Type B pancreatic cell (in vitro differentiated cells): ENCODE data around the gene IFNGR2. TPM values are rescaled to one million over a fixed set of nuclear protein-coding genes. Genes with fewer than 3 reads are reported as not detected.

Experiments used
- DNase-seq: peaks from one replicate; pipeline ENCODE4 v3.0.0; 2021; ENCODE audit warnings: mixed read lengths; ENCODE audit not compliant: unreplicated experiment; ENCODE audit errors: extremely low spot score
- H3K27ac Mint-ChIP-seq: 2 replicates; pipeline ENCODE4 v1.8.0; 2021; ENCODE audit warnings: mild to moderate bottlenecking, mixed read lengths
- H3K27me3 Mint-ChIP-seq: 2 replicates; pipeline ENCODE4 v1.8.0; 2021; ENCODE audit warnings: mixed read lengths
- H3K36me3 Mint-ChIP-seq: 2 replicates; pipeline ENCODE4 v1.8.0; 2021; ENCODE audit warnings: mixed read lengths
- H3K4me1 Mint-ChIP-seq: one replicate; pipeline ENCODE4 v1.8.0; 2021; ENCODE audit warnings: mixed read lengths; ENCODE audit not compliant: unreplicated experiment
- H3K4me3 Mint-ChIP-seq: 2 replicates; pipeline ENCODE4 v1.8.0; 2021; ENCODE audit warnings: mild to moderate bottlenecking, mixed read lengths
- H3K9me3 Mint-ChIP-seq: 2 replicates; pipeline ENCODE4 v1.8.0; 2021; ENCODE audit warnings: mixed read lengths
- long read RNA-seq: library from polyadenylated mRNA; unstranded; transcript quantifications from one replicate; pipeline ENCODE4 v2.0.0, GENCODE V29; 2020
- total RNA-seq: library from RNA; stranded (reverse); gene quantifications from 2 replicates; pipeline ENCODE4 v1.2.1, GENCODE V29; 2021; ENCODE audit warnings: low replicate concordance
- TF ChIP-seq, protein P1 (sequence below): fragments of 200-600 bp; sonication (generic); conservative IDR thresholded peaks from 2 replicates; pipeline ENCODE4 v1.5.0; 2021; ENCODE audit warnings: antibody characterized with exemption, mild to moderate bottlenecking

IFNGR2 gene, protein sequence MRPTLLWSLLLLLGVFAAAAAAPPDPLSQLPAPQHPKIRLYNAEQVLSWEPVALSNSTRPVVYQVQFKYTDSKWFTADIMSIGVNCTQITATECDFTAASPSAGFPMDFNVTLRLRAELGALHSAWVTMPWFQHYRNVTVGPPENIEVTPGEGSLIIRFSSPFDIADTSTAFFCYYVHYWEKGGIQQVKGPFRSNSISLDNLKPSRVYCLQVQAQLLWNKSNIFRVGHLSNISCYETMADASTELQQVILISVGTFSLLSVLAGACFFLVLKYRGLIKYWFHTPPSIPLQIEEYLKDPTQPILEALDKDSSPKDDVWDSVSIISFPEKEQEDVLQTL
- 39.0 and 40.4 TPM in 2 replicates for total RNA-seq
- long read RNA-seq, transcript IFNGR2-201 (7 exons, 2,221 nt) = major isoform, 17 of 21 reads
- long read RNA-seq, partial matches to known transcripts = 2 of 21 reads
- long read RNA-seq, other reads (novel, unspliced or antisense) = 1 of 21 reads

DNA sequence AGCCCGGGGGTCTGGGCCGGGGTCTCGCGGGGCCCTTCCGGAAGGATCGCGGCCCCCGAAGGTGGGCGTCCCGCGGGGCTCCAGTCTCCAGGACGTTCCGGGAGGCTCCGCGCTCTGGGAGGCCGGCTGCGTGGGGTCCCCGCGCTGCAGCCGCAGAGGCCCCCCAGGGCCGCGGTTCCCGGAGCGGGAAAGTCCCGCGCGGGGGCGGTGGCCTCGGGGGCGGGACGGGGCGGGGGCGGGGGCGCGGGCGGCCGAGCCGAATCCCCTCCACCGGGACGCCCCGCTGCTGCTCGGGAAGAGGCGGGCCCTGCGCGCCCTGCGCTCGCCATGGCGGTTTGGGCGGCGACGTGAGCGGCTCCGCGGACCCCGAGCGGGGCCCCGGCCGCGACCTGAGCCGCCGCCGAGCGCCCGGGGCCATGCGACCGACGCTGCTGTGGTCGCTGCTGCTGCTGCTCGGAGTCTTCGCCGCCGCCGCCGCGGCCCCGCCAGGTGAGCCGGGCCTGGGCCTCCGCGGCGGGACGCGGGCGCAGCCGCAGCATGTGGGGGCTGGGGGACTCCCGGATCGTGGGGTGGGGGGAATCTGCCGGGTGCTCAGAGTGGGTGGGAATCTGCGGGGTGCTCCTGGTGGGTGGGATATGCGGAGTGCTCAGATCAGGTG is at the start of gene IFNGR2:
IFNGR2 (plus strand) TSS at position 286 of the 658 bp plus-strand sequence; CDS start at position 417, 131 bp downstream.
- TF ChIP-seq, protein P1, sequence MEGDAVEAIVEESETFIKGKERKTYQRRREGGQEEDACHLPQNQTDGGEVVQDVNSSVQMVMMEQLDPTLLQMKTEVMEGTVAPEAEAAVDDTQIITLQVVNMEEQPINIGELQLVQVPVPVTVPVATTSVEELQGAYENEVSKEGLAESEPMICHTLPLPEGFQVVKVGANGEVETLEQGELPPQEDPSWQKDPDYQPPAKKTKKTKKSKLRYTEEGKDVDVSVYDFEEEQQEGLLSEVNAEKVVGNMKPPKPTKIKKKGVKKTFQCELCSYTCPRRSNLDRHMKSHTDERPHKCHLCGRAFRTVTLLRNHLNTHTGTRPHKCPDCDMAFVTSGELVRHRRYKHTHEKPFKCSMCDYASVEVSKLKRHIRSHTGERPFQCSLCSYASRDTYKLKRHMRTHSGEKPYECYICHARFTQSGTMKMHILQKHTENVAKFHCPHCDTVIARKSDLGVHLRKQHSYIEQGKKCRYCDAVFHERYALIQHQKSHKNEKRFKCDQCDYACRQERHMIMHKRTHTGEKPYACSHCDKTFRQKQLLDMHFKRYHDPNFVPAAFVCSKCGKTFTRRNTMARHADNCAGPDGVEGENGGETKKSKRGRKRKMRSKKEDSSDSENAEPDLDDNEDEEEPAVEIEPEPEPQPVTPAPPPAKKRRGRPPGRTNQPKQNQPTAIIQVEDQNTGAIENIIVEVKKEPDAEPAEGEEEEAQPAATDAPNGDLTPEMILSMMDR = no peak
- H3K27me3 Mint-ChIP-seq = no peaks in the 10 kb centered on the region
- DNase-seq = no peak
- peaks cover 20% of the 10 kb centered on the region for H3K4me1 Mint-ChIP-seq
- H3K4me3 Mint-ChIP-seq = peak within 1 kb of the TSS; percentile 99
- peaks cover 4% of the 10 kb centered on the region for H3K9me3 Mint-ChIP-seq
- peaks cover 8% of the 10 kb centered on the region for H3K36me3 Mint-ChIP-seq
- peak within 1 kb of the TSS; percentile 89 for H3K27ac Mint-ChIP-seq

DNA sequence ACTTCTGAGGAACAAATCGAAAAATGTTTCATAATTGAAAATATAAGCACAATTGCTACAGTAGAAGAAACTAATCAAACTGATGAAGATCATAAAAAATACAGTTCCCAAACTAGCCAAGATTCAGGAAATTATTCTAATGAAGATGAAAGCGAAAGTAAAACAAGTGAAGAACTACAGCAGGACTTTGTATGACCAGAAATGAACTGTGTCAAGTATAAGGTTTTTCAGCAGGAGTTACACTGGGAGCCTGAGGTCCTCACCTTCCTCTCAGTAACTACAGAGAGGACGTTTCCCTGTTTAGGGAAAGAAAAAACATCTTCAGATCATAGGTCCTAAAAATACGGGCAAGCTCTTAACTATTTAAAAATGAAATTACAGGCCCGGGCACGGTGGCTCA is 47.9 kb upstream of the IFNGR2 start:
- no peak overlapping the region for H3K4me3 Mint-ChIP-seq
- no peaks in the 10 kb centered on the region for H3K4me1 Mint-ChIP-seq
- H3K27ac Mint-ChIP-seq = no peak overlapping the region
- TF ChIP-seq, protein P1 = no peak
- no peaks in the 10 kb centered on the region for H3K9me3 Mint-ChIP-seq
- no peak for DNase-seq
- no peaks in the 10 kb centered on the region for H3K27me3 Mint-ChIP-seq
- peaks cover 12% of the 10 kb centered on the region for H3K36me3 Mint-ChIP-seq

DNA sequence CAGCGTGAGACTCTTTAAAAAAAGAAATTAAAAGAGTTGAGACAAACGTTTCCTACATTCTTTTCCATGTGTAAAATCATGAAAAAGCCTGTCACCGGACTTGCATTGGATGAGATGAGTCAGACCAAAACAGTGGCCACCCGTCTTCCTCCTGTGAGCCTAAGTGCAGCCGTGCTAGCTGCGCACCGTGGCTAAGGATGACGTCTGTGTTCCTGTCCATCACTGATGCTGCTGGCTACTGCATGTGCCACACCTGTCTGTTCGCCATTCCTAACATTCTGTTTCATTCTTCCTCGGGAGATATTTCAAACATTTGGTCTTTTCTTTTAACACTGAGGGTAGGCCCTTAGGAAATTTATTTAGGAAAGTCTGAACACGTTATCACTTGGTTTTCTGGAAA is 47.2 kb upstream of the IFNGR2 start:
- no peak for DNase-seq
- TF ChIP-seq, protein P1 = no peak
- Mint-ChIP-seq H3K4me1 (peaks cover 5% of the 10 kb centered on the region), H3K27ac (no peak overlapping the region), H3K4me3 (no peak overlapping the region), H3K9me3 (peaks cover 1% of the 10 kb centered on the region), H3K36me3 (peaks cover 12% of the 10 kb centered on the region), H3K27me3 (no peaks in the 10 kb centered on the region)

DNA sequence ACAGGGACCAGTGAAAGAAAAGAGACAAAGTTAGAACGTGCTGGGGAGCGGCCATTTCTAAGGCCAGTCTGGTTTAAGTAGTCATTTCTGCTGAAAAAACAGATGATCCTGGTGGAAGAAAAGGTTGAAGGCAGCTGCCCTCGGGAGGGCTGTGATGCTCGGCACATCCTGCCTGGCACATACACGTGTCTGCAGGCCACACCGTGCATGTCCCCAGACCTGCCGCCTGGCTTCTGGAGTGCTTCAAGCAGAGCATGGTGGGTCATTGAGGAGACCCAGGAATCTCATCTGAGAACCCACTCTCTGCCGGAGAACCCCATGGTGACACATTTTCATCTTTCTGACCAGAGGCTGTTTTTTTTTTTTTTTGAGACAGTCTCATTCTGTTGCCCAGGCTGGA is 46.0 kb upstream of the IFNGR2 start:
- peaks cover 12% of the 10 kb centered on the region for H3K36me3 Mint-ChIP-seq
- no peak overlapping the region for H3K4me3 Mint-ChIP-seq
- peaks cover 3% of the 10 kb centered on the region for H3K27me3 Mint-ChIP-seq

DNA sequence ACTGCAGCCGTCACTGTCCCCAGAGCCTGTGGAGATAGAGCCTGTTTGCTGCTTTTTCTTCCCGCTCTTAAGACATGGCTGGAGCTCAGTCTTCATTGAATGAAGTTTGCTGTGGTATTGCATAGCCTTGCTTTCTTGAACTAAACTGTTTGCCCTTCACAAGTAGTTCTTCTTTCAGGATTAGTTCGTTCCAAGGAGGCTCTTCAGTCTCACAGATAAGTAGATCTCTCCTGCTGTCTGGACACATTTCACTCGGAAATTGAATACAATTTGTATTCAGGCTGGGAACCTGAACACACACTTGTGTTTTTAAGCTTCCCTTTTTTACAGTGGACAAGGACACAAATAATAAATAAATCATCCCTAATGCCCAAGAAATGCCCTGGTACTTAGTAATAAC is 43.8 kb upstream of the IFNGR2 start:
- peaks cover 3% of the 10 kb centered on the region for H3K27me3 Mint-ChIP-seq
- no peak overlapping the region for H3K4me3 Mint-ChIP-seq
- no peak for DNase-seq
- no peak overlapping the region for H3K27ac Mint-ChIP-seq
- H3K9me3 Mint-ChIP-seq = peaks cover 4% of the 10 kb centered on the region
- TF ChIP-seq, protein P1 = no peak
- peaks cover 14% of the 10 kb centered on the region for H3K4me1 Mint-ChIP-seq
- H3K36me3 Mint-ChIP-seq = peaks cover 12% of the 10 kb centered on the region

More for the DNA sequence above, 46.0 kb upstream of the IFNGR2 start:
- Mint-ChIP-seq H3K9me3 (peaks cover 4% of the 10 kb centered on the region), H3K27ac (peak overlapping the region; percentile 26), H3K4me1 (peaks cover 14% of the 10 kb centered on the region)
- no peak for DNase-seq
- TF ChIP-seq, protein P1 = no peak
